Spleen (tissue), 7 donors: ENCODE measurements around the gene PLA2G4A.

ENCODE experiments used
- POLR2A ChIP-seq, 3 donors: fragments of 450-650 bp; IDR thresholded peaks; one replicate each; pipeline ENCODE4 v1.5.1; 2017; ENCODE audit warnings: antibody characterized with exemption in 3 of 3, mild to moderate bottlenecking in 1 of 3
- TF ChIP-seq, protein P1 (sequence below), 11 experiments: fragments of 200-600 bp in 7 of 11; fragments of 450-650 bp in 4 of 11; sonication (generic) in 4 of 11; IDR thresholded peaks in 8 of 11; conservative IDR thresholded peaks in 3 of 11; 1 replicate in 7 of 11; 2 replicates in 4 of 11; pipeline versions ENCODE4 v1.4.0 to v1.8.0; 2016 to 2021; ENCODE audit warnings: antibody characterized with exemption in 11 of 11, inconsistent platforms in 4 of 11, mild to moderate bottlenecking in 1 of 11
- donor health status: DM: no; HTN: no; CAD: no; lungs with moderate emphysema.
- donor health status: DM: no; HTN: no; CAD: no.
- donor health status: DM: no; HTN: no; CAD: no.

DNA sequence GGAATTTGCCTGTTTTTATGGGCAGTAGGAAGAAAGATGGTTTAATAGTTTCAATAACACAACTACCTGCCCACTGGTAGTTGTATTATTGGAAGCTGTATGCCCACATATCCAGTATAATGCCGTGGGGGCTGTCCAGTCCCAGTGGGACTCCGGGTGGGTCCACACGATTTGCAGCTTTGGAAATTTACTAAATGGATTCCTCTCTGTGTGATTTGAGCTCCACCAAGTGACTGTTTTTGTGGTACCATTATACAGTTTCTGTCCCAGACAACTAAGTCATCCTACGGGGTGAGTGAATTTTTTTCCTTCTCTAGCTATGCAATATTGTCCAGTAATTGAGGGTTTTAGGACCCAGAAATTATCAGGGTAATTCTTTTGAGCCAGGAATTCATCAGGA is 86.8 kb downstream of the PLA2G4A start:
- TF ChIP-seq, protein P1, sequence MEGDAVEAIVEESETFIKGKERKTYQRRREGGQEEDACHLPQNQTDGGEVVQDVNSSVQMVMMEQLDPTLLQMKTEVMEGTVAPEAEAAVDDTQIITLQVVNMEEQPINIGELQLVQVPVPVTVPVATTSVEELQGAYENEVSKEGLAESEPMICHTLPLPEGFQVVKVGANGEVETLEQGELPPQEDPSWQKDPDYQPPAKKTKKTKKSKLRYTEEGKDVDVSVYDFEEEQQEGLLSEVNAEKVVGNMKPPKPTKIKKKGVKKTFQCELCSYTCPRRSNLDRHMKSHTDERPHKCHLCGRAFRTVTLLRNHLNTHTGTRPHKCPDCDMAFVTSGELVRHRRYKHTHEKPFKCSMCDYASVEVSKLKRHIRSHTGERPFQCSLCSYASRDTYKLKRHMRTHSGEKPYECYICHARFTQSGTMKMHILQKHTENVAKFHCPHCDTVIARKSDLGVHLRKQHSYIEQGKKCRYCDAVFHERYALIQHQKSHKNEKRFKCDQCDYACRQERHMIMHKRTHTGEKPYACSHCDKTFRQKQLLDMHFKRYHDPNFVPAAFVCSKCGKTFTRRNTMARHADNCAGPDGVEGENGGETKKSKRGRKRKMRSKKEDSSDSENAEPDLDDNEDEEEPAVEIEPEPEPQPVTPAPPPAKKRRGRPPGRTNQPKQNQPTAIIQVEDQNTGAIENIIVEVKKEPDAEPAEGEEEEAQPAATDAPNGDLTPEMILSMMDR (IDR thresholded peaks at IDR 0.05 in 8 of 11, conservative IDR thresholded peaks at IDR 0.05 in 3 of 11) = no peak
- TF ChIP-seq POLR2A (IDR thresholded peaks at IDR 0.05) = no peak
